GM18517 (cell line): Measurements from ENCODE around the gene OVOL1.
"Not testable (repeated sequence)": the region's sequence is repeated elsewhere in the genome, so short reads cannot be mapped to it uniquely, and the experiment has no call there.

Source experiments
- ATAC-seq: cut with Tn5 transposase; IDR thresholded peaks from one replicate; pipeline ENCODE4 v1.9.1; 2021; ENCODE audit warnings: mild to moderate bottlenecking, moderate library complexity; ENCODE audit not compliant: unreplicated experiment

OVOL1 gene

GRCh38 chr11:65786786-65787636, at the start of gene OVOL1:
Gene OVOL1 (plus strand): TSS chr11:65787063. CDS start chr11:65787374, 311 bp downstream.
- ATAC-seq: no peak

- no peak for ATAC-seq
Measured at GRCh38 chr11:65739022-65739421, 47.8 kb upstream of the OVOL1 start.

- ATAC-seq: no peak
Measured at GRCh38 chr11:65741185-65741584, 45.7 kb upstream of the OVOL1 start.

GRCh38 chr11:65742353-65742752, 44.5 kb upstream of the OVOL1 start:
- no peak for ATAC-seq

- ATAC-seq: no peak
Measured at GRCh38 chr11:65743681-65744025, 43.2 kb upstream of the OVOL1 start.

- no peak for ATAC-seq
Measured at GRCh38 chr11:65744026-65744698, 42.7 kb upstream of the OVOL1 start.

GRCh38 chr11:65744699-65745042, 42.2 kb upstream of the OVOL1 start:
- ATAC-seq: no peak

- ATAC-seq: no peak
Measured at GRCh38 chr11:65745049-65745448, 41.8 kb upstream of the OVOL1 start.

GRCh38 chr11:65762169-65762568, 24.7 kb upstream of the OVOL1 start:
- not testable (repeated sequence) for ATAC-seq

- not testable (repeated sequence) for ATAC-seq
Measured at GRCh38 chr11:65762816-65763215, 24.0 kb upstream of the OVOL1 start.

GRCh38 chr11:65764434-65764833, 22.4 kb upstream of the OVOL1 start:
- no peak for ATAC-seq

GRCh38 chr11:65766535-65766934, 20.3 kb upstream of the OVOL1 start:
- ATAC-seq: no peak

- no peak for ATAC-seq
Measured at GRCh38 chr11:65767406-65767805, 19.5 kb upstream of the OVOL1 start.

GRCh38 chr11:65767806-65768205, 19.1 kb upstream of the OVOL1 start:
- not testable (repeated sequence) for ATAC-seq

GRCh38 chr11:65770951-65771567, 15.8 kb upstream of the OVOL1 start:
- ATAC-seq: no peak

GRCh38 chr11:65771589-65772112, 15.2 kb upstream of the OVOL1 start:
- ATAC-seq: no peak

GRCh38 chr11:65773784-65774411, 13.0 kb upstream of the OVOL1 start:
- ATAC-seq: no peak

- ATAC-seq: no peak
Measured at GRCh38 chr11:65774525-65775306, 12.1 kb upstream of the OVOL1 start.

GRCh38 chr11:65776196-65776595, 10.7 kb upstream of the OVOL1 start:
- no peak for ATAC-seq

GRCh38 chr11:65776710-65777141, 10.1 kb upstream of the OVOL1 start:
- ATAC-seq: no peak
